ENCODE measurements around the gene TIGD7. TPM values are rescaled to one million over a fixed set of nuclear protein-coding genes. Genes with fewer than 3 reads are reported as not detected.
A peak's percentile ranks its signal among the peaks of the same experiment; 100 is the strongest.

The TIGD7 gene
- total and polyA plus RNA-seq, 2 of the 13 experiments (the other 11 are each of a cell fraction or from before 2014, with no cell fraction given): not detected

DNA sequence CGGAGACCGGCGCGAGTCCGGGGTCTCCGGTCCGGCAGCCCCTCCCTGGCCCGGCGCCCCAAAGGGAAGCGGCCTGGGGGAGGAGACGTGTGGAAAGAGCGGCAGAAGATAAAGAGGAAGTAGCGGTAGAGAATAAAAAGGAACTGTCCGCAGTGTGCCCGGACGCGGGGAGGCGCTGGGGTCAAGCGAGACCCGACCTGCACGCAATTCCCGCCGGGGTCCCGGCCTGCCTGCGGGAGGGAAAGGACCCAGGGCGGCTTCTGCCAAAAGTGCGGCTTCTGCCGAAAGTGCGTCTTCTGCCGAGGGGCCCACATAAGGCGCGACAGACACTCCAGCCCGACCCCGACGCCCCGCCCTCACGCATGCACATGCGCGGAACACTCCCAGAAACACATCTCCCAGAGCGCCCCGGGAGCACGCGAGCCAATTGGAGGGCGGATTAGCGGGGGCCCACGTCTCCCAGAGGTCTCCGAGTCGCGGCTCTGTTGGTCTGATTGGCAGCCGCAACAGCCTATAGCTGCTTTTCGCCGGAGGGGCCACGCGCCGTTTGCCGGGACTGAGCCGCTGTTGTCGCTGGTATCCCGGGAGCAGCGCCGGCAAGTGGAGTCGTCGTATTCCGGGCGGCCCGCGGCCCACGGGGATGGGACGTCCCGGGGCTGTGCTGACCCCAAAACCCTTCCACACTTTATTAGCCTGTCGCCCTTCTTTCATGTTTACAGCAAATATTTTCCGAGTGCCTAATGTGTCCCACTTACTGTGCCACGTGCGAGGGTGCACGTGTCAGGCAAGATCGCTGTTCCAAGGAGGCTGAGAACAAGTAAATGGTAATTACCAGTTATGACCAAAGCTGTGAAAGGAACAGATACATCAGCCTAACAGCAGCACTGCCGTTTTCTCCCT, 40.8 kb downstream of the TIGD7 start (continued):
- TF ChIP-seq, protein P1, sequence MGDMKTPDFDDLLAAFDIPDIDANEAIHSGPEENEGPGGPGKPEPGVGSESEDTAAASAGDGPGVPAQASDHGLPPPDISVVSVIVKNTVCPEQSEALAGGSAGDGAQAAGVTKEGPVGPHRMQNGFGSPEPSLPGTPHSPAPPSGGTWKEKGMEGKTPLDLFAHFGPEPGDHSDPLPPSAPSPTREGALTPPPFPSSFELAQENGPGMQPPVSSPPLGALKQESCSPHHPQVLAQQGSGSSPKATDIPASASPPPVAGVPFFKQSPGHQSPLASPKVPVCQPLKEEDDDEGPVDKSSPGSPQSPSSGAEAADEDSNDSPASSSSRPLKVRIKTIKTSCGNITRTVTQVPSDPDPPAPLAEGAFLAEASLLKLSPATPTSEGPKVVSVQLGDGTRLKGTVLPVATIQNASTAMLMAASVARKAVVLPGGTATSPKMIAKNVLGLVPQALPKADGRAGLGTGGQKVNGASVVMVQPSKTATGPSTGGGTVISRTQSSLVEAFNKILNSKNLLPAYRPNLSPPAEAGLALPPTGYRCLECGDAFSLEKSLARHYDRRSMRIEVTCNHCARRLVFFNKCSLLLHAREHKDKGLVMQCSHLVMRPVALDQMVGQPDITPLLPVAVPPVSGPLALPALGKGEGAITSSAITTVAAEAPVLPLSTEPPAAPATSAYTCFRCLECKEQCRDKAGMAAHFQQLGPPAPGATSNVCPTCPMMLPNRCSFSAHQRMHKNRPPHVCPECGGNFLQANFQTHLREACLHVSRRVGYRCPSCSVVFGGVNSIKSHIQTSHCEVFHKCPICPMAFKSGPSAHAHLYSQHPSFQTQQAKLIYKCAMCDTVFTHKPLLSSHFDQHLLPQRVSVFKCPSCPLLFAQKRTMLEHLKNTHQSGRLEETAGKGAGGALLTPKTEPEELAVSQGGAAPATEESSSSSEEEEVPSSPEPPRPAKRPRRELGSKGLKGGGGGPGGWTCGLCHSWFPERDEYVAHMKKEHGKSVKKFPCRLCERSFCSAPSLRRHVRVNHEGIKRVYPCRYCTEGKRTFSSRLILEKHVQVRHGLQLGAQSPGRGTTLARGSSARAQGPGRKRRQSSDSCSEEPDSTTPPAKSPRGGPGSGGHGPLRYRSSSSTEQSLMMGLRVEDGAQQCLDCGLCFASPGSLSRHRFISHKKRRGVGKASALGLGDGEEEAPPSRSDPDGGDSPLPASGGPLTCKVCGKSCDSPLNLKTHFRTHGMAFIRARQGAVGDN (CRISPR knock-in tag; IDR thresholded peaks at IDR 0.05): peak; percentile 97
- 0 out of 2 replicates have a peak, but pooled peaks have one; percentile 44 for TF ChIP-seq ZBTB3 (CRISPR knock-in tag; IDR thresholded peaks at IDR 0.05; ENCODE audit: borderline replicate concordance, low read depth)
- TF ChIP-seq, protein P2, sequence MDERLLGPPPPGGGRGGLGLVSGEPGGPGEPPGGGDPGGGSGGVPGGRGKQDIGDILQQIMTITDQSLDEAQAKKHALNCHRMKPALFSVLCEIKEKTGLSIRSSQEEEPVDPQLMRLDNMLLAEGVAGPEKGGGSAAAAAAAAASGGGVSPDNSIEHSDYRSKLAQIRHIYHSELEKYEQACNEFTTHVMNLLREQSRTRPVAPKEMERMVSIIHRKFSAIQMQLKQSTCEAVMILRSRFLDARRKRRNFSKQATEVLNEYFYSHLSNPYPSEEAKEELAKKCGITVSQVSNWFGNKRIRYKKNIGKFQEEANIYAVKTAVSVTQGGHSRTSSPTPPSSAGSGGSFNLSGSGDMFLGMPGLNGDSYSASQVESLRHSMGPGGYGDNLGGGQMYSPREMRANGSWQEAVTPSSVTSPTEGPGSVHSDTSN (CRISPR knock-in tag; IDR thresholded peaks at IDR 0.05): peak; percentile 98
- TF ChIP-seq, protein P3, sequence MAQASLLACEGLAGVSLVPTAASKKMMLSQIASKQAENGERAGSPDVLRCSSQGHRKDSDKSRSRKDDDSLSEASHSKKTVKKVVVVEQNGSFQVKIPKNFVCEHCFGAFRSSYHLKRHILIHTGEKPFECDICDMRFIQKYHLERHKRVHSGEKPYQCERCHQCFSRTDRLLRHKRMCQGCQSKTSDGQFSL (CRISPR knock-in tag; IDR thresholded peaks at IDR 0.05): no peak
- TF ChIP-seq ZNF350 (CRISPR knock-in tag; IDR thresholded peaks at IDR 0.05; ENCODE audit: borderline replicate concordance, low read depth): peak; percentile 83
- TF ChIP-seq, protein P4, sequence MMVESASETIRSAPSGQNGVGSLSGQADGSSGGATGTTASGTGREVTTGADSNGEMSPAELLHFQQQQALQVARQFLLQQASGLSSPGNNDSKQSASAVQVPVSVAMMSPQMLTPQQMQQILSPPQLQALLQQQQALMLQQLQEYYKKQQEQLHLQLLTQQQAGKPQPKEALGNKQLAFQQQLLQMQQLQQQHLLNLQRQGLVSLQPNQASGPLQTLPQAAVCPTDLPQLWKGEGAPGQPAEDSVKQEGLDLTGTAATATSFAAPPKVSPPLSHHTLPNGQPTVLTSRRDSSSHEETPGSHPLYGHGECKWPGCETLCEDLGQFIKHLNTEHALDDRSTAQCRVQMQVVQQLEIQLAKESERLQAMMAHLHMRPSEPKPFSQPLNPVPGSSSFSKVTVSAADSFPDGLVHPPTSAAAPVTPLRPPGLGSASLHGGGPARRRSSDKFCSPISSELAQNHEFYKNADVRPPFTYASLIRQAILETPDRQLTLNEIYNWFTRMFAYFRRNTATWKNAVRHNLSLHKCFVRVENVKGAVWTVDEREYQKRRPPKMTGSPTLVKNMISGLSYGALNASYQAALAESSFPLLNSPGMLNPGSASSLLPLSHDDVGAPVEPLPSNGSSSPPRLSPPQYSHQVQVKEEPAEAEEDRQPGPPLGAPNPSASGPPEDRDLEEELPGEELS (CRISPR knock-in tag; IDR thresholded peaks at IDR 0.05): peak; percentile 43
- no peak for TF ChIP-seq ZNF282 (IDR thresholded peaks at IDR 0.05; ENCODE audit: partially characterized antibody)
- no peak for TF ChIP-seq ZFYVE20 (CRISPR knock-in tag; IDR thresholded peaks at IDR 0.05; ENCODE audit: borderline replicate concordance, low read depth)
- no peak for TF ChIP-seq SATB2 (CRISPR knock-in tag; IDR thresholded peaks at IDR 0.05)
- peak; percentile 79 for TF ChIP-seq ZNF605 (CRISPR knock-in tag; IDR thresholded peaks at IDR 0.05)
- peak; percentile 77 for TF ChIP-seq ZNF274 (CRISPR knock-in tag; IDR thresholded peaks at IDR 0.05)
- TF ChIP-seq TAF15 (IDR thresholded peaks at IDR 0.05; ENCODE audit: low read depth, low read length, poor library complexity, severe bottlenecking): no peak
- TF ChIP-seq, protein P5, sequence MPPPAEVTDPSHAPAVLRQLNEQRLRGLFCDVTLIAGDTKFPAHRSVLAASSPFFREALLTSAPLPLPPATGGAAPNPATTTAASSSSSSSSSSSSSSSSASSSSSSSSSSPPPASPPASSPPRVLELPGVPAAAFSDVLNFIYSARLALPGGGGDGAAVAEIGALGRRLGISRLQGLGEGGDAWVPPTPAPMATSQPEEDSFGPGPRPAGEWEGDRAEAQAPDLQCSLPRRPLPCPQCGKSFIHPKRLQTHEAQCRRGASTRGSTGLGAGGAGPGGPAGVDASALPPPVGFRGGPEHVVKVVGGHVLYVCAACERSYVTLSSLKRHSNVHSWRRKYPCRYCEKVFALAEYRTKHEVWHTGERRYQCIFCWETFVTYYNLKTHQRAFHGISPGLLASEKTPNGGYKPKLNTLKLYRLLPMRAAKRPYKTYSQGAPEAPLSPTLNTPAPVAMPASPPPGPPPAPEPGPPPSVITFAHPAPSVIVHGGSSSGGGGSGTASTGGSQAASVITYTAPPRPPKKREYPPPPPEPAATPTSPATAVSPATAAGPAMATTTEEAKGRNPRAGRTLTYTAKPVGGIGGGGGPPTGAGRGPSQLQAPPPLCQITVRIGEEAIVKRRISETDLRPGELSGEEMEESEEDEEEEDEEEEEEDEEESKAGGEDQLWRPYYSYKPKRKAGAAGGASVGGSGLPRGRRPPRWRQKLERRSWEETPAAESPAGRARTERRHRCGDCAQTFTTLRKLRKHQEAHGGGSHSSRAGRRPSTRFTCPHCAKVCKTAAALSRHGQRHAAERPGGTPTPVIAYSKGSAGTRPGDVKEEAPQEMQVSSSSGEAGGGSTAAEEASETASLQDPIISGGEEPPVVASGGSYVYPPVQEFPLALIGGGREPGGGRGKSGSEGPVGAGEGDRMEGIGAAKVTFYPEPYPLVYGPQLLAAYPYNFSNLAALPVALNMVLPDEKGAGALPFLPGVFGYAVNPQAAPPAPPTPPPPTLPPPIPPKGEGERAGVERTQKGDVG (CRISPR knock-in tag; IDR thresholded peaks at IDR 0.05; ENCODE audit: borderline replicate concordance): no peak
- no peak for TF ChIP-seq PLRG1 (conservative IDR thresholded peaks at IDR 0.05)
- TF ChIP-seq, protein P6, sequence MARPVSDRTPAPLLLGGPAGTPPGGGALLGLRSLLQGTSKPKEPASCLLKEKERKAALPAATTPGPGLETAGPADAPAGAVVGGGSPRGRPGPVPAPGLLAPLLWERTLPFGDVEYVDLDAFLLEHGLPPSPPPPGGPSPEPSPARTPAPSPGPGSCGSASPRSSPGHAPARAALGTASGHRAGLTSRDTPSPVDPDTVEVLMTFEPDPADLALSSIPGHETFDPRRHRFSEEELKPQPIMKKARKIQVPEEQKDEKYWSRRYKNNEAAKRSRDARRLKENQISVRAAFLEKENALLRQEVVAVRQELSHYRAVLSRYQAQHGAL (CRISPR knock-in tag; IDR thresholded peaks at IDR 0.05; ENCODE audit: not compliant biosample characterization): no peak

Data from HepG2 (cell line).